ENCODE measurements around the gene FRMD5. TPM values are rescaled to one million over a fixed set of nuclear protein-coding genes. Genes with fewer than 3 reads are reported as not detected.

FRMD5 gene
- total RNA-seq, 1 donor from 2014 or later = 9.9 TPM

DNA sequence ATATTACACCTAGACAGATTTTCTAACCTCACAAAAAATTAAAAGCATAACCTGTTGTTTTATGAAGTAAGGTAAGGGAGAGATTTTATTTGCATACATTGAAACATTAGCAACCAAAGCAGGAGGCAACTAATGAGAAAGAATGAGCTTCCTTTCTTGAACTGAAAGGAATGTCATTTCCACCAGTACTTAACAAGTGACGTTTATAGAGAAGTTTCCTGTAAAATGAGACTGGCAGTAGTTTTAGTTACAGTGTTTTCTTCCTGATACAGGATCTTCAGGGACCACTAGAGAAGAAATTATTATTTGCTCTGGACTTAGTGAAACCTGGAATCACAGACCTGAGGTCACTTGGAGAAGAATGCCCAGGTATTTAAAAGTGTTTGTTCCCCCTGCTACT, 27.4 kb upstream of the FRMD5 start:
- Histone ChIP-seq H3K4me3 (ENCODE audit: low read depth, low read length) (no peak overlapping the region), H3K36me3 (ENCODE audit: control insufficient read depth, insufficient read depth, low read length) (no peaks in the 10 kb centered on the region), H3K27me3 (ENCODE audit: control insufficient read depth, insufficient read depth, low read length) (no peaks in the 10 kb centered on the region)
- TF ChIP-seq, protein P1, sequence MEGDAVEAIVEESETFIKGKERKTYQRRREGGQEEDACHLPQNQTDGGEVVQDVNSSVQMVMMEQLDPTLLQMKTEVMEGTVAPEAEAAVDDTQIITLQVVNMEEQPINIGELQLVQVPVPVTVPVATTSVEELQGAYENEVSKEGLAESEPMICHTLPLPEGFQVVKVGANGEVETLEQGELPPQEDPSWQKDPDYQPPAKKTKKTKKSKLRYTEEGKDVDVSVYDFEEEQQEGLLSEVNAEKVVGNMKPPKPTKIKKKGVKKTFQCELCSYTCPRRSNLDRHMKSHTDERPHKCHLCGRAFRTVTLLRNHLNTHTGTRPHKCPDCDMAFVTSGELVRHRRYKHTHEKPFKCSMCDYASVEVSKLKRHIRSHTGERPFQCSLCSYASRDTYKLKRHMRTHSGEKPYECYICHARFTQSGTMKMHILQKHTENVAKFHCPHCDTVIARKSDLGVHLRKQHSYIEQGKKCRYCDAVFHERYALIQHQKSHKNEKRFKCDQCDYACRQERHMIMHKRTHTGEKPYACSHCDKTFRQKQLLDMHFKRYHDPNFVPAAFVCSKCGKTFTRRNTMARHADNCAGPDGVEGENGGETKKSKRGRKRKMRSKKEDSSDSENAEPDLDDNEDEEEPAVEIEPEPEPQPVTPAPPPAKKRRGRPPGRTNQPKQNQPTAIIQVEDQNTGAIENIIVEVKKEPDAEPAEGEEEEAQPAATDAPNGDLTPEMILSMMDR (IDR thresholded peaks at IDR 0.05; ENCODE audit: insufficient read depth, low read length, poor library complexity, severe bottlenecking) = no peak
- DNase-seq (ENCODE audit: low read depth) = no peak

DNA sequence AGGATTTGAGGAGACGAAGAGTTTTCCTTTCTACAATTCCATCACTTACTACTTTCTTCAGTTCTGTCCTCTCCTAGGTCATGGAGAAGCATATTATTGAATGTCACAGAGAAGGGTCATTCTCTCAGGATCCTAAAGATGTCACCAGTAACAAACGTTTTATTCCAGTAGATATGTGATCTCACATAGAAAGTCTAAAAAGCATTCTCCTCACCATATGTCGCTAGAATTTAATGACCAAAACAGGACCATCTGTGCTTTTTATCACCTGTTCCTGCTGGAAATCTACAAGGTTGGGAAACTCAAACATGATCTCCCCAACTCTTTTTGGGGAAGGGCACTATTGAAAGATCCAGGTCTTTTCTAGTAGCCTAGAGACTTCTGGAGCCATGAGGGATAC, 24.0 kb upstream of the FRMD5 start:
- Histone ChIP-seq H3K36me3 (ENCODE audit: control insufficient read depth, insufficient read depth, low read length) (no peaks in the 10 kb centered on the region), H3K4me3 (ENCODE audit: low read depth, low read length) (no peak overlapping the region), H3K27me3 (ENCODE audit: control insufficient read depth, insufficient read depth, low read length) (no peaks in the 10 kb centered on the region)
- no peak for DNase-seq (ENCODE audit: low read depth)
- TF ChIP-seq, protein P1 (IDR thresholded peaks at IDR 0.05; ENCODE audit: insufficient read depth, low read length, poor library complexity, severe bottlenecking) = no peak

DNA sequence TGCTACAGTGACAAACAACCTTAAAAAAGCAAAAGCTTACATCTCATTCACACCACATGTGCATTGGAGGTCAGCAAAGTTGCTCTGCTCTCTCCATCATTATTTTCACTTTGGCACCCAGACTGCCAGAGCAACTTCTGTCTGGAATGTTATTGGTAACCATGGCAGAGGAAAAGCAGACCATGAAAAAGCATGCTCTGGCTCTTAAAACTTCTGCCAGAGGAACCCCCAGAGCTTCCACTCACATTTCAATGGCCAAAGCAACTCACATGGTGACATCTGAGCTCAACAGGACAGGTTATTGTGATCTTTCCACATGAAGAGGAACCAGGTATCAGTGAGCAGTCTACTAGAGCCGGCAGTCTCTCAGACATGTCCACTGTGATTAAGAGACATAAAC, 21.9 kb upstream of the FRMD5 start:
- TF ChIP-seq, protein P1 (IDR thresholded peaks at IDR 0.05; ENCODE audit: insufficient read depth, low read length, poor library complexity, severe bottlenecking) = no peak
- H3K4me3 ChIP-seq (ENCODE audit: low read depth, low read length) = no peak overlapping the region
- no peaks in the 10 kb centered on the region for H3K36me3 ChIP-seq (ENCODE audit: control insufficient read depth, insufficient read depth, low read length)
- no peak for DNase-seq (ENCODE audit: low read depth)
- H3K27me3 ChIP-seq (ENCODE audit: control insufficient read depth, insufficient read depth, low read length) = no peaks in the 10 kb centered on the region

DNA sequence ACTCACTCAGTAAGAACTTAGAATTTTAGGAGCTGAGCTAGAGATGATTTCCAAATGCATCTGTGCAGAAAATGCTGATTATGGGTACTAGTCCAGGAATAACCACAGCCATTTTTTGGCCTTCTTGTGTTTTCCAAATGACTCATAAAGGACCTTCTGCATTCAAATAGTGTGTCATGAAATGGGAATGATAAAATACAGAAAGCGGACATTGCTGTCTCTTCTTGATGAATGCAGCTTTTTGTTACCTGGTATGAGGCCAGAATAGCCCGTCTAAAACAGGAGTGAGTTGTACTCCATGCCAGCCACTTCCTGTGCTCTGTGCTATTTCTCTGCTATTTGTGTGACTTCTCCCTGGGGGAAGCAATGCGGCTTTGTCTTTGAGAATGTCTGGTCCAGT, 20.5 kb upstream of the FRMD5 start:
- Histone ChIP-seq H3K27me3 (ENCODE audit: control insufficient read depth, insufficient read depth, low read length) (no peaks in the 10 kb centered on the region), H3K36me3 (ENCODE audit: control insufficient read depth, insufficient read depth, low read length) (no peaks in the 10 kb centered on the region), H3K4me3 (ENCODE audit: low read depth, low read length) (no peak overlapping the region)
- DNase-seq (ENCODE audit: low read depth) = peak; percentile 61
- TF ChIP-seq, protein P1 (IDR thresholded peaks at IDR 0.05; ENCODE audit: insufficient read depth, low read length, poor library complexity, severe bottlenecking) = no peak

DNA sequence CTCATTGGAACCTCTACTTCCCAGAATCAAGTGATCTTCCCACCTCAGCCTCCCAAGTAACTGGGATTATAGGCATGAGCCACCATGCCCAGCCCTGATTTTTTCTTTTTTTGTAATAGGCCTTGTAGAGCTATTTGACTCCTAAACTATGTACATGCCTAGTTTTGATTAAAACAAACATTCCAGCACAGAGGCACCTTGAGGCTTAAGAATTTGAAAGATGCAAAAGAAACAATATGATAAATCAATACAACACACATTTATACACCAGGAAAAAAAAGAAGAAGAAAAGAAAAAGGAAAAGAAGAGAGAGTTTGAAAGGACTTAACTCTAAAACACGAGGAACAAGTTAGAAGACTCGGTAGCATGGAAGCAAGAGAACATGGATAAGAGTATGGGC, 13.9 kb upstream of the FRMD5 start:
- TF ChIP-seq, protein P1 (IDR thresholded peaks at IDR 0.05; ENCODE audit: insufficient read depth, low read length, poor library complexity, severe bottlenecking) = no peak

DNA sequence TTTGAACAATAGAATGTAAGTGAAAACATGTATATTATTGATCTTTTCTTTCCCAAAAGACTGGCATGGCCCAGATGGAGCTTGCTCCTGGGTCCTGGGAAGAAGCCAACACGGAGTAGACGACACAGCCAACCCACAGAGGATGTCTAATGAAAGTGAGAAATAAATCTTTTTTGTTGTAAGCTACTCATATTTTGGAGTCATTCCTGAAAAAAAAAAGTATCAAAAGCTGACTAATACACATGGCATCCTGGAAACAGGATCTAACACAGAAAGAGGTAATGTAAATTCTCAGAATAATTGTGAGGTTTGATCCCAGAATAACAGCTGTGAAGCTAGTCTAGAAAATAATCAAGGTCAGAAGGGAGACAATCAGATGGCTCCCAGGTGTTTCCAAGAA, 12.6 kb upstream of the FRMD5 start:
- no peaks in the 10 kb centered on the region for H3K27me3 ChIP-seq (ENCODE audit: control insufficient read depth, insufficient read depth, low read length)
- no peaks in the 10 kb centered on the region for H3K36me3 ChIP-seq (ENCODE audit: control insufficient read depth, insufficient read depth, low read length)
- no peak for DNase-seq (ENCODE audit: low read depth)
- TF ChIP-seq, protein P1 (IDR thresholded peaks at IDR 0.05; ENCODE audit: insufficient read depth, low read length, poor library complexity, severe bottlenecking) = no peak
- no peak overlapping the region for H3K4me3 ChIP-seq (ENCODE audit: low read depth, low read length)

More for the DNA sequence above, 13.9 kb upstream of the FRMD5 start:
- DNase-seq (ENCODE audit: low read depth) = no peak
- Histone ChIP-seq H3K36me3 (ENCODE audit: control insufficient read depth, insufficient read depth, low read length) (no peaks in the 10 kb centered on the region), H3K27me3 (ENCODE audit: control insufficient read depth, insufficient read depth, low read length) (no peaks in the 10 kb centered on the region), H3K4me3 (ENCODE audit: low read depth, low read length) (no peak overlapping the region)
